GM23338 (cell line): Measurements from ENCODE around the gene DTNA. TPM values are rescaled to one million over a fixed set of nuclear protein-coding genes. Genes with fewer than 3 reads are reported as not detected.

Experiments
- ATAC-seq: fragments of 200-7000 bp; cut with Tn5 transposase; 3 replicates; pipeline ENCODE4 v1.9.1; 2020
- DNase-seq: peaks from one replicate; pipeline ENCODE4 v3.0.0-alpha.2; 2015; ENCODE audit warnings: low spot score
- H2AFZ ChIP-seq: fragments of 200-600 bp; sonication (generic); 2 replicates; pipeline ENCODE4 v1.8.0; 2016; ENCODE audit warnings: antibody characterized with exemption, mild to moderate bottlenecking, moderate library complexity
- H3F3A ChIP-seq: fragments of 200-600 bp; sonication (generic); replicated peaks from 2 replicates; pipeline ENCODE4 v1.8.0; 2017; ENCODE audit warnings: antibody characterized with exemption, mixed run types, low read depth
- H3K27ac ChIP-seq: fragments of 200-600 bp; sonication (generic); 2 replicates; pipeline ENCODE4 v1.6.1; 2016; ENCODE audit warnings: low read depth
- H3K27me3 ChIP-seq: fragments of 200-600 bp; sonication (generic); 2 replicates; pipeline ENCODE4 v1.8.0; 2016; ENCODE audit warnings: mild to moderate bottlenecking, mixed run types, moderate library complexity; ENCODE audit not compliant: insufficient read depth
- H3K36me3 ChIP-seq: fragments of 200-600 bp; sonication (generic); 2 replicates; pipeline ENCODE4 v1.8.0; 2016; ENCODE audit warnings: mild to moderate bottlenecking; ENCODE audit not compliant: insufficient read depth
- H3K4me1 ChIP-seq: fragments of 200-600 bp; sonication (generic); 2 replicates; pipeline ENCODE4 v1.8.0; 2016; ENCODE audit warnings: mild to moderate bottlenecking, moderate library complexity; ENCODE audit not compliant: insufficient read depth
- H3K4me2 ChIP-seq: fragments of 200-600 bp; sonication (generic); 2 replicates; pipeline ENCODE4 v1.7.1; 2017; ENCODE audit warnings: mixed run types
- H3K4me3 ChIP-seq: fragments of 200-600 bp; sonication (generic); 2 replicates; pipeline ENCODE4 v1.6.1; 2016; ENCODE audit warnings: mixed run types
- H3K79me2 ChIP-seq: fragments of 200-600 bp; sonication (generic); replicated peaks from 2 replicates; pipeline ENCODE4 v1.8.0; 2017; ENCODE audit warnings: mild to moderate bottlenecking; ENCODE audit not compliant: insufficient read depth
- H3K9me2 ChIP-seq: fragments of 200-600 bp; sonication (generic); 2 replicates; pipeline ENCODE4 v1.8.0; 2017; ENCODE audit not compliant: insufficient read depth
- H4K20me1 ChIP-seq: fragments of 200-600 bp; sonication (generic); replicated peaks from 2 replicates; pipeline ENCODE4 v1.8.0; 2017; ENCODE audit warnings: mild to moderate bottlenecking; ENCODE audit not compliant: insufficient read depth
- H3K27ac Mint-ChIP-seq: 2 replicates; pipeline ENCODE4 v1.8.0; 2020; ENCODE audit warnings: inconsistent platforms, mild to moderate bottlenecking, moderate library complexity, mixed read lengths
- H3K27me3 Mint-ChIP-seq: 3 replicates; pipeline ENCODE4 v1.8.0; 2022; ENCODE audit warnings: low read depth, mild to moderate bottlenecking, moderate library complexity, mixed read lengths, inconsistent platforms; ENCODE audit not compliant: insufficient read depth, poor library complexity
- H3K36me3 Mint-ChIP-seq: 3 replicates; pipeline ENCODE4 v1.8.0; 2021; ENCODE audit warnings: low read depth, mild to moderate bottlenecking, inconsistent platforms, moderate library complexity, mixed read lengths
- H3K4me1 Mint-ChIP-seq: 3 replicates; pipeline ENCODE4 v1.8.0; 2020; ENCODE audit warnings: mild to moderate bottlenecking, inconsistent platforms, mixed read lengths
- H3K4me3 Mint-ChIP-seq: 3 replicates; pipeline ENCODE4 v1.8.0; 2021; ENCODE audit warnings: moderate library complexity, mild to moderate bottlenecking, inconsistent platforms, mixed read lengths
- H3K9me3 Mint-ChIP-seq: 3 replicates; pipeline ENCODE4 v1.8.0; 2020; ENCODE audit warnings: moderate library complexity, mild to moderate bottlenecking, inconsistent platforms, mixed read lengths
- CREB1 ChIP-seq: fragments of 250-450 bp; sonication (Bioruptor Pico); IDR thresholded peaks from 2 replicates; pipeline ENCODE4 v1.5.0; 2020; ENCODE audit warnings: low read depth, mild to moderate bottlenecking, moderate library complexity
- EZH2 ChIP-seq: fragments of 200-600 bp; sonication (generic); IDR thresholded peaks from one replicate; pipeline ENCODE4 v1.8.0; 2017; ENCODE audit warnings: antibody characterized with exemption, mild to moderate bottlenecking, low read depth; ENCODE audit not compliant: unreplicated experiment
- EZH2phosphoT487 ChIP-seq: fragments of 200-600 bp; sonication (generic); IDR thresholded peaks from one replicate; pipeline ENCODE4 v1.8.1; 2018; ENCODE audit warnings: antibody characterized with exemption; ENCODE audit not compliant: unreplicated experiment
- JUNB ChIP-seq: IDR thresholded peaks from one replicate; pipeline ENCODE4 v1.6.1; 2016; ENCODE audit warnings: antibody characterized with exemption; ENCODE audit not compliant: unreplicated experiment
- NANOG ChIP-seq: IDR thresholded peaks from 2 replicates; pipeline ENCODE4 v1.6.1; 2016; ENCODE audit warnings: antibody characterized with exemption, borderline replicate concordance
- POLR2AphosphoS5 ChIP-seq: IDR thresholded peaks from 2 replicates; pipeline ENCODE4 v1.6.1; 2016; ENCODE audit warnings: antibody characterized with exemption, low read depth
- STAT1 ChIP-seq: IDR thresholded peaks from one replicate; pipeline ENCODE4 v1.6.1; 2016; ENCODE audit warnings: antibody characterized with exemption; ENCODE audit not compliant: unreplicated experiment
- ZNF114 ChIP-seq: fragments of 250-450 bp; sonication (Bioruptor Pico); IDR thresholded peaks from 2 replicates; pipeline ENCODE4 v1.5.0; 2020; ENCODE audit warnings: mild to moderate bottlenecking, moderate library complexity
- ZNF331 ChIP-seq: fragments of 250-450 bp; sonication (Bioruptor Pico); IDR thresholded peaks from 2 replicates; pipeline ENCODE4 v1.5.0; 2020; ENCODE audit warnings: low read depth, mild to moderate bottlenecking, moderate library complexity
- polyA plus RNA-seq: library from polyadenylated mRNA; unstranded; fragments of >200 nt; fragmentation: Nextera tagmentation; extraction: Ambion mirVana; gene quantifications from 2 replicates; pipeline ENCODE4 v1.2.1, GENCODE V29; 2016
- total RNA-seq: library from RNA; depleted of rRNA; stranded (reverse); fragments of >200 nt; shearing (Covaris generic); gene quantifications from 2 replicates; pipeline ENCODE4 v1.2.3, GENCODE V29; 2014
- TF ChIP-seq, protein P1 (sequence below): IDR thresholded peaks from one replicate; pipeline ENCODE4 v1.6.1; 2018; ENCODE audit warnings: antibody characterized with exemption; ENCODE audit not compliant: unreplicated experiment
- TF ChIP-seq, protein P2 (sequence below), 2 experiments: fragments of 200-600 bp in 1 of 2; sonication (generic) in 1 of 2; conservative IDR thresholded peaks; 2 replicates each; pipeline versions ENCODE4 v1.5.1 to v1.6.1; 2016 to 2017; ENCODE audit warnings: antibody characterized with exemption in 2 of 2, low read depth in 2 of 2, mild to moderate bottlenecking in 2 of 2, moderate library complexity in 1 of 2
- TF ChIP-seq, protein P3 (sequence below): IDR thresholded peaks from 2 replicates; pipeline ENCODE4 v1.6.1; 2016; ENCODE audit warnings: antibody characterized with exemption
- TF ChIP-seq, protein P4 (sequence below): fragments of 250-450 bp; sonication (Bioruptor Pico); IDR thresholded peaks from 2 replicates; pipeline ENCODE4 v1.5.0; 2020; ENCODE audit warnings: mild to moderate bottlenecking, moderate library complexity

The DTNA gene
- total and polyA plus RNA-seq, 2 experiments from 2014 or later = 11.5 to 25.1 TPM

DNA sequence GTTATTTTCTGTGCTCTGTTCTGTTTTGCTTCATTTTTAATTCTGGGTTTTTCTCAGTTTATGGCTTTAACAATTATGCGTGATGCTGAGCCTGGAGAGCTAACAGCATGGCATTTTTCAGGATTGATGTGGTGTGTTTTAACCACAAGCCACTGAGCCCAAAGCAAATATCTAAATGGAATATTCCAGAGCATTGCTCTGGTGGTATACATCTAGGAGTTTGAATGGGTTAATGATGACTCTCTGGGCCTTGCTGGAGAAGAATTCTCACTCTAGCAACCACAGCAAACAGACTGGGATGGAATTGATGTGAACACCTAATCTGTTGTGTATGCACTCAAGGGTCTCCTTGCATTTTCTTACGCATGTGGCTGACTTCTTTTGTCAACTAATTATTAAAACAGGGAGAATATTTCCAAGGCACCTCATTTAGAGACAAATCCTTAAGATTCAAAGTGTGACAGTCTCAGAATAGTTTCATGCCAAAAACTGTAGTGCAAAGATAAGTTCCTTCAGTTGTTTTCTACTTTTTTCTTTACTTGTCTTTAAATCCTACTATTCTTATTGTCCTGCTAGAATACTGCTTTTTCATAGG lies 164.0 kb downstream of the DTNA start:
- H3K27me3 Mint-ChIP-seq = peaks cover 2% of the 10 kb centered on the region
- H3K27me3 ChIP-seq = no peaks in the 10 kb centered on the region
- DNase-seq = no peak
- TF ChIP-seq NANOG = no peak
- TF ChIP-seq ZNF114 = no peak
- TF ChIP-seq, protein P1, sequence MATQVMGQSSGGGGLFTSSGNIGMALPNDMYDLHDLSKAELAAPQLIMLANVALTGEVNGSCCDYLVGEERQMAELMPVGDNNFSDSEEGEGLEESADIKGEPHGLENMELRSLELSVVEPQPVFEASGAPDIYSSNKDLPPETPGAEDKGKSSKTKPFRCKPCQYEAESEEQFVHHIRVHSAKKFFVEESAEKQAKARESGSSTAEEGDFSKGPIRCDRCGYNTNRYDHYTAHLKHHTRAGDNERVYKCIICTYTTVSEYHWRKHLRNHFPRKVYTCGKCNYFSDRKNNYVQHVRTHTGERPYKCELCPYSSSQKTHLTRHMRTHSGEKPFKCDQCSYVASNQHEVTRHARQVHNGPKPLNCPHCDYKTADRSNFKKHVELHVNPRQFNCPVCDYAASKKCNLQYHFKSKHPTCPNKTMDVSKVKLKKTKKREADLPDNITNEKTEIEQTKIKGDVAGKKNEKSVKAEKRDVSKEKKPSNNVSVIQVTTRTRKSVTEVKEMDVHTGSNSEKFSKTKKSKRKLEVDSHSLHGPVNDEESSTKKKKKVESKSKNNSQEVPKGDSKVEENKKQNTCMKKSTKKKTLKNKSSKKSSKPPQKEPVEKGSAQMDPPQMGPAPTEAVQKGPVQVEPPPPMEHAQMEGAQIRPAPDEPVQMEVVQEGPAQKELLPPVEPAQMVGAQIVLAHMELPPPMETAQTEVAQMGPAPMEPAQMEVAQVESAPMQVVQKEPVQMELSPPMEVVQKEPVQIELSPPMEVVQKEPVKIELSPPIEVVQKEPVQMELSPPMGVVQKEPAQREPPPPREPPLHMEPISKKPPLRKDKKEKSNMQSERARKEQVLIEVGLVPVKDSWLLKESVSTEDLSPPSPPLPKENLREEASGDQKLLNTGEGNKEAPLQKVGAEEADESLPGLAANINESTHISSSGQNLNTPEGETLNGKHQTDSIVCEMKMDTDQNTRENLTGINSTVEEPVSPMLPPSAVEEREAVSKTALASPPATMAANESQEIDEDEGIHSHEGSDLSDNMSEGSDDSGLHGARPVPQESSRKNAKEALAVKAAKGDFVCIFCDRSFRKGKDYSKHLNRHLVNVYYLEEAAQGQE = no peak
- TF ChIP-seq, protein P2, sequence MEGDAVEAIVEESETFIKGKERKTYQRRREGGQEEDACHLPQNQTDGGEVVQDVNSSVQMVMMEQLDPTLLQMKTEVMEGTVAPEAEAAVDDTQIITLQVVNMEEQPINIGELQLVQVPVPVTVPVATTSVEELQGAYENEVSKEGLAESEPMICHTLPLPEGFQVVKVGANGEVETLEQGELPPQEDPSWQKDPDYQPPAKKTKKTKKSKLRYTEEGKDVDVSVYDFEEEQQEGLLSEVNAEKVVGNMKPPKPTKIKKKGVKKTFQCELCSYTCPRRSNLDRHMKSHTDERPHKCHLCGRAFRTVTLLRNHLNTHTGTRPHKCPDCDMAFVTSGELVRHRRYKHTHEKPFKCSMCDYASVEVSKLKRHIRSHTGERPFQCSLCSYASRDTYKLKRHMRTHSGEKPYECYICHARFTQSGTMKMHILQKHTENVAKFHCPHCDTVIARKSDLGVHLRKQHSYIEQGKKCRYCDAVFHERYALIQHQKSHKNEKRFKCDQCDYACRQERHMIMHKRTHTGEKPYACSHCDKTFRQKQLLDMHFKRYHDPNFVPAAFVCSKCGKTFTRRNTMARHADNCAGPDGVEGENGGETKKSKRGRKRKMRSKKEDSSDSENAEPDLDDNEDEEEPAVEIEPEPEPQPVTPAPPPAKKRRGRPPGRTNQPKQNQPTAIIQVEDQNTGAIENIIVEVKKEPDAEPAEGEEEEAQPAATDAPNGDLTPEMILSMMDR (conservative IDR thresholded peaks at IDR 0.05; ENCODE audit: low read depth in 2 of 2) = no peak
- no peak for TF ChIP-seq EZH2phosphoT487
- TF ChIP-seq STAT1 = no peak
- TF ChIP-seq EZH2 = no peak
- no peak for TF ChIP-seq ZNF331 (CRISPR knock-in tag)
- TF ChIP-seq JUNB = no peak
- no peak for TF ChIP-seq CREB1
- TF ChIP-seq POLR2AphosphoS5 = no peak
- TF ChIP-seq, protein P3, sequence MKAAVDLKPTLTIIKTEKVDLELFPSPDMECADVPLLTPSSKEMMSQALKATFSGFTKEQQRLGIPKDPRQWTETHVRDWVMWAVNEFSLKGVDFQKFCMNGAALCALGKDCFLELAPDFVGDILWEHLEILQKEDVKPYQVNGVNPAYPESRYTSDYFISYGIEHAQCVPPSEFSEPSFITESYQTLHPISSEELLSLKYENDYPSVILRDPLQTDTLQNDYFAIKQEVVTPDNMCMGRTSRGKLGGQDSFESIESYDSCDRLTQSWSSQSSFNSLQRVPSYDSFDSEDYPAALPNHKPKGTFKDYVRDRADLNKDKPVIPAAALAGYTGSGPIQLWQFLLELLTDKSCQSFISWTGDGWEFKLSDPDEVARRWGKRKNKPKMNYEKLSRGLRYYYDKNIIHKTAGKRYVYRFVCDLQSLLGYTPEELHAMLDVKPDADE = no peak
- TF ChIP-seq, protein P4, sequence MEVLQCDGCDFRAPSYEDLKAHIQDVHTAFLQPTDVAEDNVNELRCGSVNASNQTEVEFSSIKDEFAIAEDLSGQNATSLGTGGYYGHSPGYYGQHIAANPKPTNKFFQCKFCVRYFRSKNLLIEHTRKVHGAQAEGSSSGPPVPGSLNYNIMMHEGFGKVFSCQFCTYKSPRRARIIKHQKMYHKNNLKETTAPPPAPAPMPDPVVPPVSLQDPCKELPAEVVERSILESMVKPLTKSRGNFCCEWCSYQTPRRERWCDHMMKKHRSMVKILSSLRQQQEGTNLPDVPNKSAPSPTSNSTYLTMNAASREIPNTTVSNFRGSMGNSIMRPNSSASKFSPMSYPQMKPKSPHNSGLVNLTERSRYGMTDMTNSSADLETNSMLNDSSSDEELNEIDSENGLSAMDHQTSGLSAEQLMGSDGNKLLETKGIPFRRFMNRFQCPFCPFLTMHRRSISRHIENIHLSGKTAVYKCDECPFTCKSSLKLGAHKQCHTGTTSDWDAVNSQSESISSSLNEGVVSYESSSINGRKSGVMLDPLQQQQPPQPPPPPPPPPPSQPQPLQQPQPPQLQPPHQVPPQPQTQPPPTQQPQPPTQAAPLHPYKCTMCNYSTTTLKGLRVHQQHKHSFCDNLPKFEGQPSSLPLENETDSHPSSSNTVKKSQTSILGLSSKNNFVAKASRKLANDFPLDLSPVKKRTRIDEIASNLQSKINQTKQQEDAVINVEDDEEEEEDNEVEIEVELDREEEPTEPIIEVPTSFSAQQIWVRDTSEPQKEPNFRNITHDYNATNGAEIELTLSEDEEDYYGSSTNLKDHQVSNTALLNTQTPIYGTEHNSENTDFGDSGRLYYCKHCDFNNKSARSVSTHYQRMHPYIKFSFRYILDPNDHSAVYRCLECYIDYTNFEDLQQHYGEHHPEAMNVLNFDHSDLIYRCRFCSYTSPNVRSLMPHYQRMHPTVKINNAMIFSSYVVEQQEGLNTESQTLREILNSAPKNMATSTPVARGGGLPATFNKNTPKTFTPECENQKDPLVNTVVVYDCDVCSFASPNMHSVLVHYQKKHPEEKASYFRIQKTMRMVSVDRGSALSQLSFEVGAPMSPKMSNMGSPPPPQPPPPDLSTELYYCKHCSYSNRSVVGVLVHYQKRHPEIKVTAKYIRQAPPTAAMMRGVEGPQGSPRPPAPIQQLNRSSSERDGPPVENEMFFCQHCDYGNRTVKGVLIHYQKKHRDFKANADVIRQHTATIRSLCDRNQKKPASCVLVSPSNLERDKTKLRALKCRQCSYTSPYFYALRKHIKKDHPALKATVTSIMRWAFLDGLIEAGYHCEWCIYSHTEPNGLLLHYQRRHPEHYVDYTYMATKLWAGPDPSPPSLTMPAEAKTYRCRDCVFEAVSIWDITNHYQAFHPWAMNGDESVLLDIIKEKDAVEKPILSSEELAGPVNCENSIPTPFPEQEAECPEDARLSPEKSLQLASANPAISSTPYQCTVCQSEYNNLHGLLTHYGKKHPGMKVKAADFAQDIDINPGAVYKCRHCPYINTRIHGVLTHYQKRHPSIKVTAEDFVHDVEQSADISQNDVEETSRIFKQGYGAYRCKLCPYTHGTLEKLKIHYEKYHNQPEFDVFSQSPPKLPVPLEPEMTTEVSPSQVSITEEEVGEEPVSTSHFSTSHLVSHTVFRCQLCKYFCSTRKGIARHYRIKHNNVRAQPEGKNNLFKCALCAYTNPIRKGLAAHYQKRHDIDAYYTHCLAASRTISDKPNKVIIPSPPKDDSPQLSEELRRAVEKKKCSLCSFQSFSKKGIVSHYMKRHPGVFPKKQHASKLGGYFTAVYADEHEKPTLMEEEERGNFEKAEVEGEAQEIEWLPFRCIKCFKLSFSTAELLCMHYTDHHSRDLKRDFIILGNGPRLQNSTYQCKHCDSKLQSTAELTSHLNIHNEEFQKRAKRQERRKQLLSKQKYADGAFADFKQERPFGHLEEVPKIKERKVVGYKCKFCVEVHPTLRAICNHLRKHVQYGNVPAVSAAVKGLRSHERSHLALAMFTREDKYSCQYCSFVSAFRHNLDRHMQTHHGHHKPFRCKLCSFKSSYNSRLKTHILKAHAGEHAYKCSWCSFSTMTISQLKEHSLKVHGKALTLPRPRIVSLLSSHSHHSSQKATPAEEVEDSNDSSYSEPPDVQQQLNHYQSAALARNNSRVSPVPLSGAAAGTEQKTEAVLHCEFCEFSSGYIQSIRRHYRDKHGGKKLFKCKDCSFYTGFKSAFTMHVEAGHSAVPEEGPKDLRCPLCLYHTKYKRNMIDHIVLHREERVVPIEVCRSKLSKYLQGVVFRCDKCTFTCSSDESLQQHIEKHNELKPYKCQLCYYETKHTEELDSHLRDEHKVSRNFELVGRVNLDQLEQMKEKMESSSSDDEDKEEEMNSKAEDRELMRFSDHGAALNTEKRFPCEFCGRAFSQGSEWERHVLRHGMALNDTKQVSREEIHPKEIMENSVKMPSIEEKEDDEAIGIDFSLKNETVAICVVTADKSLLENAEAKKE (CRISPR knock-in tag) = no peak
- no peaks in the 10 kb centered on the region for H3K4me1 ChIP-seq
- H2AFZ ChIP-seq = no peak overlapping the region
- H3F3A ChIP-seq = no peaks in the 10 kb centered on the region
- H3K27ac ChIP-seq = no peak overlapping the region
- H3K36me3 Mint-ChIP-seq = no peaks in the 10 kb centered on the region
- peaks cover 5% of the 10 kb centered on the region; the same call in 2 of the 3 replicates for H3K4me1 Mint-ChIP-seq
- no peaks in the 10 kb centered on the region for H4K20me1 ChIP-seq
- no peak overlapping the region for H3K4me3 ChIP-seq
- H3K9me2 ChIP-seq = no peaks in the 10 kb centered on the region
- no peak overlapping the region for H3K4me2 ChIP-seq
- no peaks in the 10 kb centered on the region for H3K79me2 ChIP-seq
- no peaks in the 10 kb centered on the region for H3K36me3 ChIP-seq
- no peak overlapping the region for H3K27ac Mint-ChIP-seq
- H3K9me3 Mint-ChIP-seq = no peaks in the 10 kb centered on the region; the same call in 2 of the 3 replicates
- H3K4me3 Mint-ChIP-seq = no peak overlapping the region
- no peak for ATAC-seq
